Common myeloid progenitor, CD34-positive (primary cell): ENCODE results near the gene BCOR.
A peak's percentile ranks its signal among the peaks of the same experiment; 100 is the strongest.

Experiments
- CTCF ChIA-PET: fragments of 350-600 bp; sonication (Branson Sonifier 250); formaldehyde crosslinking; loops from one replicate; lab custom pipeline; 2021; ENCODE audit warnings: antibody characterized with exemption; lab: Charles Lee
- POLR2A ChIA-PET: fragments of 350-600 bp; sonication (Branson Sonifier 250); formaldehyde crosslinking; loops from one replicate; lab custom pipeline; 2021; ENCODE audit warnings: antibody characterized with exemption; lab: Charles Lee
- DNase-seq, 3 donors: peaks; one replicate each; pipeline versions ENCODE4 v3.0.0 to v3.0.0-alpha.2; 2013
- H3K27ac ChIP-seq, 2 experiments: 1 replicate in 1 of 2; 2 replicates in 1 of 2; pipeline ENCODE4 v1.7.0; 2013; ENCODE audit warnings: inconsistent platforms in 2 of 2, low read length in 2 of 2, mild to moderate bottlenecking in 2 of 2, low read depth in 1 of 2, moderate library complexity in 1 of 2; ENCODE audit not compliant: severe bottlenecking in 2 of 2, insufficient read depth in 1 of 2, poor library complexity in 1 of 2
- H3K27me3 ChIP-seq, 5 experiments: replicated peaks in 2 of 5; 1 replicate in 3 of 5; 2 replicates in 2 of 5; pipeline versions ENCODE4 v1.6.1 to v1.7.0; 2013; ENCODE audit warnings: low read length in 4 of 5, mild to moderate bottlenecking in 2 of 5, moderate library complexity in 2 of 5, inconsistent platforms in 1 of 5; ENCODE audit not compliant: insufficient read depth in 5 of 5, control insufficient read depth in 4 of 5
- H3K36me3 ChIP-seq, 4 experiments: 1 replicate in 2 of 4; 2 replicates in 2 of 4; pipeline versions ENCODE4 v1.6.1 to v1.7.0; 2013; ENCODE audit warnings: low read length in 3 of 4, control low read depth in 1 of 4, mild to moderate bottlenecking in 1 of 4; ENCODE audit not compliant: control insufficient read depth in 4 of 4, insufficient read depth in 4 of 4
- H3K4me1 ChIP-seq, 4 experiments: 1 replicate in 3 of 4; 2 replicates in 1 of 4; pipeline versions ENCODE4 v1.6.1 to v1.7.1; 2013; ENCODE audit warnings: low read length in 3 of 4, mild to moderate bottlenecking in 3 of 4, control low read depth in 1 of 4, inconsistent platforms in 1 of 4, moderate library complexity in 1 of 4; ENCODE audit not compliant: control insufficient read depth in 4 of 4, insufficient read depth in 4 of 4; ENCODE audit errors: control extremely low read depth in 1 of 4
- H3K4me3 ChIP-seq, 7 experiments: 1 replicate in 4 of 7; 2 replicates in 3 of 7; pipeline versions ENCODE4 v1.5.1 to v1.7.0; 2013; ENCODE audit warnings: mild to moderate bottlenecking in 7 of 7, low read length in 6 of 7, moderate library complexity in 6 of 7, inconsistent platforms in 2 of 7, low read depth in 2 of 7, control low read depth in 1 of 7; ENCODE audit not compliant: insufficient read depth in 4 of 7, control insufficient read depth in 1 of 7; ENCODE audit errors: extremely low read depth in 1 of 7
- H3K9me3 ChIP-seq, 5 experiments: 1 replicate in 4 of 5; 2 replicates in 1 of 5; pipeline versions ENCODE4 v1.6.1 to v1.7.1; 2013; ENCODE audit warnings: low read length in 4 of 5, mild to moderate bottlenecking in 2 of 5, inconsistent platforms in 1 of 5, low read depth in 1 of 5, moderate library complexity in 1 of 5; ENCODE audit not compliant: control insufficient read depth in 4 of 5, insufficient read depth in 2 of 5; ENCODE audit errors: control extremely low read depth in 1 of 5
- WGBS: methylation state at CpG from one replicate; pipeline ENCODE4 v1.1.5; 2013; ENCODE audit not compliant: insufficient coverage; 5-methylcytosine and 5-hydroxymethylcytosine counted together

Gene BCOR

GRCh38 chrX:40099055-40099958, 1.5 kb upstream of the BCOR start:
- DNase-seq, result peak in 2 of 3 donors; percentile 55 to 56
- peaks cover 0 to 86% (median 0%) of the 10 kb centered on the region in 5 experiments for H3K27me3 ChIP-seq
- ChIA-PET CTCF (interaction anchor here (1.4 kb wide), 1 partner anchor 78 kb away, joined by 3 read pairs; no protein-coding TSS in a partner anchor), POLR2A (interaction anchor here (0.6 to 2.5 kb wide), 8 partner anchors 10 to 237 kb away, joined by 3 to 9 read pairs (median 4); no protein-coding TSS in a partner anchor)
- peaks cover 5 to 38% (median 32%) of the 10 kb centered on the region in 4 experiments for H3K4me1 ChIP-seq
- H3K27ac ChIP-seq, result peak overlapping the region in 1 of 2 experiments; percentile 58
- peaks cover 0 to 5% (median 0%) of the 10 kb centered on the region in 5 experiments for H3K9me3 ChIP-seq
- WGBS, result 7% methylated on average over 28 of the region's 49 CpGs
- no peaks in the 10 kb centered on the region for H3K36me3 ChIP-seq
- H3K4me3 ChIP-seq, result peak overlapping the region in 5 of 7 experiments; percentile 51 to 80 (median 62)

GRCh38 chrX:40098264-40099054, 701 bp upstream of the BCOR start:
- H3K27me3 ChIP-seq, result peaks cover 0 to 86% (median 0%) of the 10 kb centered on the region in 5 experiments
- peaks cover 0 to 5% (median 0%) of the 10 kb centered on the region in 5 experiments for H3K9me3 ChIP-seq
- POLR2A ChIA-PET, result interaction anchor here (0.6 to 2.5 kb wide), 14 partner anchors 9 to 1288 kb away, joined by 3 to 9 read pairs (median 4); no protein-coding TSS in a partner anchor
- 9% methylated on average over 45 of the region's 75 CpGs for WGBS
- peak; percentile 64 to 86 (median 82) for DNase-seq
- peak overlapping the region in 1 of 2 experiments; percentile 58 for H3K27ac ChIP-seq
- H3K36me3 ChIP-seq, result no peaks in the 10 kb centered on the region
- peaks cover 5 to 43% (median 39%) of the 10 kb centered on the region in 4 experiments for H3K4me1 ChIP-seq
- H3K4me3 ChIP-seq, result peak overlapping the region; percentile 7 to 80 (median 57)
- CTCF ChIA-PET, result interaction anchor here (1.2 to 1.4 kb wide), 2 partner anchors 64 to 79 kb away, joined by 3 read pairs; no protein-coding TSS in a partner anchor

GRCh38 chrX:40097141-40097503, 636 bp downstream of the BCOR start:
- 4% methylated on average over 23 of the region's 42 CpGs for WGBS
- peak in 2 of 3 donors; percentile 60 to 70 for DNase-seq
- CTCF ChIA-PET, result interaction anchor here (1.0 to 1.5 kb wide), 4 partner anchors 44 to 66 kb away, joined by 3 to 5 read pairs (median 4); no protein-coding TSS in a partner anchor
- Histone ChIP-seq H3K4me3 (peak overlapping the region; percentile 46 to 80 (median 69)), H3K9me3 (peaks cover 0 to 5% (median 0%) of the 10 kb centered on the region in 5 experiments), H3K4me1 (peaks cover 5 to 50% (median 40%) of the 10 kb centered on the region in 4 experiments), H3K27me3 (peaks cover 0 to 84% (median 0%) of the 10 kb centered on the region in 5 experiments), H3K27ac (no peak overlapping the region), H3K36me3 (no peaks in the 10 kb centered on the region)
- POLR2A ChIA-PET, result interaction anchor here (0.8 to 2.5 kb wide), 8 partner anchors 11 to 75 kb away, joined by 3 to 9 read pairs (median 5); no protein-coding TSS in a partner anchor

GRCh38 chrX:40096395-40097091, 1.2 kb downstream of the BCOR start:
- WGBS, result 2% methylated on average over 31 of the region's 66 CpGs
- peaks cover 0 to 84% (median 0%) of the 10 kb centered on the region in 5 experiments for H3K27me3 ChIP-seq
- peaks cover 0 to 5% (median 0%) of the 10 kb centered on the region in 5 experiments for H3K9me3 ChIP-seq
- peak overlapping the region; percentile 46 to 80 (median 71) for H3K4me3 ChIP-seq
- POLR2A ChIA-PET, result interaction anchor here (0.6 to 2.5 kb wide), 6 partner anchors 14 to 191 kb away, joined by 3 to 9 read pairs (median 5); no protein-coding TSS in a partner anchor
- H3K27ac ChIP-seq, result peak overlapping the region; percentile 58 to 68
- no peaks in the 10 kb centered on the region for H3K36me3 ChIP-seq
- peaks cover 5 to 52% (median 42%) of the 10 kb centered on the region in 4 experiments for H3K4me1 ChIP-seq
- peak in 2 of 3 donors; percentile 75 to 77 for DNase-seq
- CTCF ChIA-PET, result interaction anchor here (1.0 to 1.5 kb wide), 3 partner anchors 45 to 57 kb away, joined by 3 to 5 read pairs (median 4); no protein-coding TSS in a partner anchor

- CTCF ChIA-PET, result interaction anchor here (0.7 kb wide), 1 partner anchor 96 kb away, joined by 4 read pairs; no protein-coding TSS in a partner anchor
- Histone ChIP-seq H3K9me3 (peaks cover 0 to 5% (median 0%) of the 10 kb centered on the region in 5 experiments), H3K4me1 (peaks cover 5 to 56% (median 40%) of the 10 kb centered on the region in 4 experiments), H3K27ac (peak overlapping the region; percentile 58 to 68), H3K4me3 (peak overlapping the region; percentile 46 to 80 (median 71)), H3K36me3 (no peaks in the 10 kb centered on the region), H3K27me3 (peaks cover 0 to 84% (median 0%) of the 10 kb centered on the region in 5 experiments)
- WGBS, result 10% methylated on average over 54 of the region's 80 CpGs
- POLR2A ChIA-PET, result interaction anchor here (0.5 to 1.4 kb wide), 3 partner anchors 57 to 84 kb away, joined by 3 to 5 read pairs (median 3); no protein-coding TSS in a partner anchor
- peak in 2 of 3 donors; percentile 62 to 74 for DNase-seq
Measured at GRCh38 chrX:40095583-40096394, 2.0 kb downstream of the BCOR start.
